H1 (cell line): ENCODE measurements around the gene FHIP1B. TPM values are rescaled to one million over a fixed set of nuclear protein-coding genes. Genes with fewer than 3 reads are reported as not detected.

Source experiments
- CTCF ChIA-PET: fragments of 300-600 bp; sonication (Branson Sonifier 250); formaldehyde crosslinking; loops from one replicate; lab custom pipeline; 2021; ENCODE audit not compliant: partially characterized antibody; lab: Charles Lee
- POLR2A ChIA-PET: fragments of 300-600 bp; sonication (Branson Sonifier 250); formaldehyde crosslinking; loops from one replicate; lab custom pipeline; 2021; ENCODE audit warnings: inconsistent platforms; ENCODE audit not compliant: partially characterized antibody; lab: Charles Lee
- DNase-seq, 2 experiments: peaks; one replicate each; pipeline versions ENCODE4 v3.0.0 to v3.0.0-alpha.2; 2010 to 2022; ENCODE audit warnings: low spot score in 2 of 2, low read depth in 1 of 2, mixed read lengths in 1 of 2
- FAIRE-seq: peaks from 2 replicates; lab custom pipeline; 2011; peaks lifted over from hg19 to GRCh38; lab: Jason Lieb, UNC
- H2AFZ ChIP-seq: 2 replicates; pipeline ENCODE4 v1.8.1; 2012; ENCODE audit warnings: low read length, inconsistent platforms
- H2AK5ac ChIP-seq: 2 replicates; pipeline ENCODE4 v1.6.1; 2013; ENCODE audit warnings: low read depth, low read length
- H2BK120ac ChIP-seq: replicated peaks from 2 replicates; pipeline ENCODE3; 2013; ENCODE audit warnings: low read depth, low read length, inconsistent platforms
- H2BK12ac ChIP-seq: 2 replicates; pipeline ENCODE4 v1.6.1; 2013; ENCODE audit warnings: low read depth, low read length
- H2BK15ac ChIP-seq: 2 replicates; pipeline ENCODE4 v1.6.1; 2013; ENCODE audit warnings: low read length
- H2BK20ac ChIP-seq: 2 replicates; pipeline ENCODE4 v1.6.1; 2013; ENCODE audit warnings: low read length
- H2BK5ac ChIP-seq: 2 replicates; pipeline ENCODE4 v1.6.1; 2013; ENCODE audit warnings: low read depth, low read length
- H3K14ac ChIP-seq: 2 replicates; pipeline ENCODE4 v1.6.1; 2013; ENCODE audit warnings: inconsistent platforms; ENCODE audit not compliant: insufficient read length
- H3K18ac ChIP-seq: 2 replicates; pipeline ENCODE4 v1.6.1; 2013; ENCODE audit warnings: low read length; ENCODE audit errors: extremely low read depth
- H3K23ac ChIP-seq: 2 replicates; pipeline ENCODE4 v1.6.1; 2013; ENCODE audit warnings: inconsistent platforms; ENCODE audit not compliant: insufficient read length
- H3K23me2 ChIP-seq: 2 replicates; pipeline ENCODE4 v1.6.1; 2013; ENCODE audit warnings: low read depth, low read length
- H3K27ac ChIP-seq: 2 replicates; pipeline ENCODE4 v1.6.1; 2011; ENCODE audit warnings: low read depth, low read length, inconsistent platforms
- H3K27me3 ChIP-seq, 4 experiments: replicated peaks in 1 of 4; 1 replicate in 1 of 4; 2 replicates in 3 of 4; pipeline versions ENCODE4 v1.6.1 to v1.8.1; 2011 to 2013; ENCODE audit warnings: low read length in 3 of 4, mild to moderate bottlenecking in 3 of 4, inconsistent platforms in 2 of 4, mixed read lengths in 2 of 4, moderate library complexity in 1 of 4; ENCODE audit not compliant: control insufficient read depth in 3 of 4, insufficient read depth in 3 of 4; ENCODE audit errors: extremely low read depth in 1 of 4
- H3K36me3 ChIP-seq, 4 experiments: 2 replicates each; pipeline versions ENCODE4 v1.6.1 to v1.8.1; 2011 to 2013; ENCODE audit warnings: mild to moderate bottlenecking in 4 of 4, low read length in 3 of 4, moderate library complexity in 2 of 4, control low read depth in 1 of 4, inconsistent platforms in 1 of 4; ENCODE audit not compliant: insufficient read depth in 4 of 4, control insufficient read depth in 2 of 4
- H3K4ac ChIP-seq: replicated peaks from 2 replicates; pipeline ENCODE3; 2013; ENCODE audit warnings: low read length, low read depth, mixed read lengths, inconsistent platforms; ENCODE audit not compliant: insufficient read length
- H3K4me1 ChIP-seq, 4 experiments: replicated peaks in 1 of 4; 1 replicate in 1 of 4; 2 replicates in 3 of 4; pipeline versions ENCODE4 v1.6.1 to v1.8.1; 2011 to 2013; ENCODE audit warnings: low read length in 3 of 4, inconsistent platforms in 2 of 4, mixed read lengths in 1 of 4; ENCODE audit not compliant: insufficient read depth in 4 of 4, control insufficient read depth in 3 of 4
- H3K4me2 ChIP-seq, 2 experiments: 2 replicates each; pipeline versions ENCODE4 v1.6.1 to v1.8.1; 2011 to 2013; ENCODE audit warnings: low read depth in 2 of 2, low read length in 2 of 2, control low read depth in 1 of 2, inconsistent platforms in 1 of 2, mild to moderate bottlenecking in 1 of 2; ENCODE audit not compliant: insufficient read depth in 1 of 2
- H3K4me3 ChIP-seq, 4 experiments: fragments of 200-600, 300-600 bp in 1 of 4; sonication (generic), shearing (Covaris generic), sonication (Bioruptor Twin) in 1 of 4; 2 replicates each; pipeline versions ENCODE4 v1.5.1 to v1.8.1; 2011 to 2016; ENCODE audit warnings: low read length in 4 of 4, low read depth in 3 of 4, control low read depth in 2 of 4, inconsistent platforms in 2 of 4, mild to moderate bottlenecking in 2 of 4, mixed read lengths in 1 of 4, moderate library complexity in 1 of 4; ENCODE audit not compliant: insufficient read depth in 2 of 4; ENCODE audit errors: extremely low read depth in 1 of 4
- H3K56ac ChIP-seq: replicated peaks from 2 replicates; pipeline ENCODE3; 2013; ENCODE audit warnings: low read depth, mild to moderate bottlenecking, mixed read lengths, low read length, inconsistent platforms; ENCODE audit not compliant: insufficient read length
- H3K79me1 ChIP-seq: 2 replicates; pipeline ENCODE4 v1.6.1; 2013; ENCODE audit warnings: low read depth, low read length, control low read depth
- H3K79me2 ChIP-seq, 2 experiments: 2 replicates each; pipeline versions ENCODE4 v1.6.1 to v1.8.1; 2012 to 2013; ENCODE audit warnings: low read length in 2 of 2, mild to moderate bottlenecking in 2 of 2, inconsistent platforms in 1 of 2; ENCODE audit not compliant: insufficient read depth in 2 of 2, control insufficient read depth in 1 of 2
- H3K9ac ChIP-seq, 4 experiments: replicated peaks in 1 of 4; 1 replicate in 1 of 4; 2 replicates in 3 of 4; pipeline versions ENCODE4 v1.6.1 to v1.8.1; 2011 to 2013; ENCODE audit warnings: low read depth in 3 of 4, low read length in 3 of 4, control low read depth in 2 of 4, mild to moderate bottlenecking in 2 of 4, moderate library complexity in 2 of 4, inconsistent platforms in 1 of 4; ENCODE audit errors: extremely low read depth in 1 of 4
- H3K9me3 ChIP-seq, 2 experiments: 2 replicates each; pipeline versions ENCODE4 v1.6.1 to v1.8.1; 2012 to 2013; ENCODE audit warnings: mild to moderate bottlenecking in 2 of 2, moderate library complexity in 2 of 2, control low read depth in 1 of 2, inconsistent platforms in 1 of 2, low read depth in 1 of 2, low read length in 1 of 2, mixed read lengths in 1 of 2; ENCODE audit not compliant: insufficient read depth in 2 of 2
- H4K20me1 ChIP-seq, 2 experiments: replicated peaks in 1 of 2; 2 replicates each; pipeline versions ENCODE3 to v1.8.1; 2011 to 2013; ENCODE audit warnings: inconsistent platforms in 2 of 2, low read length in 2 of 2, mild to moderate bottlenecking in 1 of 2; ENCODE audit not compliant: insufficient read depth in 2 of 2, control insufficient read depth in 1 of 2
- H4K5ac ChIP-seq: 2 replicates; pipeline ENCODE4 v1.6.1; 2013; ENCODE audit warnings: low read length, low read depth, mixed read lengths, inconsistent platforms; ENCODE audit not compliant: insufficient read length
- H4K8ac ChIP-seq: 2 replicates; pipeline ENCODE4 v1.8.0; 2013; ENCODE audit warnings: mild to moderate bottlenecking, moderate library complexity, low read length, inconsistent platforms; ENCODE audit not compliant: insufficient read depth; ENCODE audit errors: extremely low read depth
- H4K91ac ChIP-seq: replicated peaks from 2 replicates; pipeline ENCODE3; 2013; ENCODE audit warnings: low read length, mixed read lengths, inconsistent platforms; ENCODE audit not compliant: insufficient read length
- ASH2L ChIP-seq: fragments of 200-600, 300-600 bp; sonication (generic); IDR thresholded peaks from one replicate; pipeline ENCODE4 v1.7.1; 2017; ENCODE audit warnings: low read length
- ATF3 ChIP-seq: IDR thresholded peaks from 2 replicates; pipeline ENCODE4 v1.6.1; 2011; ENCODE audit warnings: low read depth, mild to moderate bottlenecking, low read length; ENCODE audit not compliant: insufficient read depth
- BRCA1 ChIP-seq: IDR thresholded peaks from 2 replicates; pipeline ENCODE4 v1.6.1; 2012; ENCODE audit warnings: low read depth, low read length, improper control_type of control experiment
- CTBP2 ChIP-seq: IDR thresholded peaks from 2 replicates; pipeline ENCODE4 v1.7.0; 2011; ENCODE audit warnings: borderline replicate concordance, mild to moderate bottlenecking, moderate library complexity, mixed read lengths, low read length; ENCODE audit not compliant: insufficient read depth, insufficient read length
- E2F6 ChIP-seq: IDR thresholded peaks from 2 replicates; pipeline ENCODE4 v1.6.1; 2012; ENCODE audit warnings: inconsistent platforms
- FOSL1 ChIP-seq: IDR thresholded peaks from 2 replicates; pipeline ENCODE4 v1.6.1; 2011; ENCODE audit warnings: mild to moderate bottlenecking, low read depth, low read length, moderate library complexity; ENCODE audit not compliant: insufficient read depth
- MAFK ChIP-seq: IDR thresholded peaks from 2 replicates; pipeline ENCODE4 v1.6.1; 2012; ENCODE audit warnings: low read depth, mild to moderate bottlenecking, improper control_type of control experiment, low read length
- RBBP5 ChIP-seq: IDR thresholded peaks from 2 replicates; pipeline ENCODE4 v1.7.1; 2012; ENCODE audit warnings: low read depth, mild to moderate bottlenecking, inconsistent platforms, low read length, moderate library complexity, borderline replicate concordance
- RNF2 ChIP-seq: fragments of 200-900, 300-1000 bp; sonication (generic); IDR thresholded peaks from 2 replicates; pipeline ENCODE4 v1.7.1; 2016; ENCODE audit warnings: borderline replicate concordance, low read depth, mild to moderate bottlenecking, antibody characterized with exemption, low read length; ENCODE audit not compliant: poor library complexity, severe bottlenecking; ENCODE audit errors: missing control alignments
- SIN3A ChIP-seq, 2 experiments: IDR thresholded peaks in 1 of 2; conservative IDR thresholded peaks in 1 of 2; 2 replicates each; pipeline ENCODE4 v1.6.1; 2011 to 2012; ENCODE audit warnings: low read length in 2 of 2, improper control_type of control experiment in 1 of 2, low read depth in 1 of 2, mild to moderate bottlenecking in 1 of 2
- SUZ12 ChIP-seq: fragments of 200-600 bp; sonication (generic); IDR thresholded peaks from 2 replicates; pipeline ENCODE4 v1.6.1; 2012; ENCODE audit warnings: mild to moderate bottlenecking, inconsistent platforms, low read length, moderate library complexity, mixed read lengths
- TAF7 ChIP-seq: optimal IDR thresholded peaks from 2 replicates; pipeline ENCODE3; 2011; ENCODE audit warnings: low read depth, mild to moderate bottlenecking, inconsistent platforms, low read length, moderate library complexity, borderline replicate concordance
- WGBS, 2 experiments: shearing (Covaris generic) in 1 of 2; methylation state at CpG; one replicate each; pipeline versions ENCODE4 v1.1.6 to v1.1.7; 2013 to 2015; ENCODE audit warnings: low lambda C conversion rate in 2 of 2, mixed read lengths in 2 of 2, inconsistent platforms in 1 of 2, low coverage in 1 of 2, missing lambda C conversion rate in 1 of 2; ENCODE audit not compliant: insufficient replicate concordance in 2 of 2, insufficient coverage in 1 of 2, insufficient read length in 1 of 2; ENCODE audit errors: extremely low coverage in 1 of 2, missing lambda C conversion rate in 1 of 2; 5-methylcytosine and 5-hydroxymethylcytosine counted together
- polyA plus RNA-seq, 7 experiments: library from polyadenylated mRNA; depleted of rRNA in 3 of 7; stranded (reverse) in 5 of 7; unstranded in 2 of 7; fragments of >200 nt in 5 of 7; fragments of 200-250 nt in 2 of 7; gene quantifications; 1 replicate in 5 of 7; 2 replicates in 1 of 7; 4 replicates in 1 of 7; pipeline versions ENCODE4 v1.2.1 to v1.2.3, GENCODE V29; 2011 to 2013; ENCODE audit warnings: missing spikeins in 2 of 7, mixed read lengths in 2 of 7
- total RNA-seq: library from RNA; stranded (reverse); fragmentation: NEBNext Ultra II Directional; extraction: Animal tissue kit (Norgen Biotek cat#: 25700); gene quantifications from 2 replicates; pipeline ENCODE4 v1.2.1, GENCODE V29; 2021

The FHIP1B gene
- total and polyA plus RNA-seq, 2 of the 8 experiments (the other 6 are each of a cell fraction or from before 2014, with no cell fraction given), result 16.8 to 41.9 TPM

- H3K14ac ChIP-seq, result no peak overlapping the region
- H3K9ac ChIP-seq, result no peak overlapping the region
- peaks cover 0 to 2% (median 0%) of the 10 kb centered on the region in 4 experiments; a peak in 1 of 7 replicates for H3K27me3 ChIP-seq
- WGBS, 2 experiments, result 94% methylated on average over 1 of the region's 1 CpG; no CpG with 5 or more reads in 1 of the 2 experiments
- no peaks in the 10 kb centered on the region for H3K36me3 ChIP-seq
- no peak overlapping the region for H4K5ac ChIP-seq
- no peak overlapping the region for H3K27ac ChIP-seq
- H2BK120ac ChIP-seq, result no peak overlapping the region
- DNase-seq (no peak), FAIRE-seq (no peak)
- H3K56ac ChIP-seq, result no peak overlapping the region
- no peak overlapping the region for H4K8ac ChIP-seq
- no peak overlapping the region for H2AK5ac ChIP-seq
- no peak overlapping the region for H2BK5ac ChIP-seq
- H3K4me2 ChIP-seq, result no peak overlapping the region
- H3K4me1 ChIP-seq, result no peaks in the 10 kb centered on the region; a peak in 1 of 7 replicates
- no peak overlapping the region for H2BK20ac ChIP-seq
- no peak overlapping the region for H2BK15ac ChIP-seq
- H3K79me1 ChIP-seq, result no peaks in the 10 kb centered on the region
- H2BK12ac ChIP-seq, result no peak overlapping the region
- H3K9me3 ChIP-seq, result no peaks in the 10 kb centered on the region
- H3K4ac ChIP-seq, result no peak overlapping the region
- no peak overlapping the region for H2AFZ ChIP-seq
- H3K79me2 ChIP-seq, result no peaks in the 10 kb centered on the region
- no peaks in the 10 kb centered on the region for H3K23me2 ChIP-seq
- H3K18ac ChIP-seq, result no peak overlapping the region
- H3K4me3 ChIP-seq, result no peak overlapping the region
- H4K20me1 ChIP-seq, result no peaks in the 10 kb centered on the region
- ChIA-PET CTCF (interaction anchor here (0.9 to 7.6 kb wide), 4 partner anchors 14 to 112 kb away, joined by 3 to 124 read pairs (median 90); partner anchors contain the start of genes CAVIN3 and CCKBR), POLR2A (no interaction called here)
- no peak overlapping the region for H4K91ac ChIP-seq
- H3K23ac ChIP-seq, result no peak overlapping the region
- TF ChIP-seq MAFK (no peak), FOSL1 (no peak), SUZ12 (no peak), E2F6 (no peak), ATF3 (no peak), BRCA1 (no peak), TAF7 (no peak), ASH2L (no peak), RNF2 (no peak), RBBP5 (no peak), CTBP2 (no peak), SIN3A (conservative IDR thresholded peaks at IDR 0.05 in 1 of 2, IDR thresholded peaks at IDR 0.05 in 1 of 2; ENCODE audit: low read depth in 1 of 2, low read length in 2 of 2) (no peak)
Observed at GRCh38 chr11:6248248-6248647, 13.8 kb upstream of the FHIP1B start.
